GM21381 (cell line): ENCODE data around the gene APBB1.
A peak's percentile ranks its signal among the peaks of the same experiment; 100 is the strongest.

ENCODE experiments used
- ATAC-seq: cut with Tn5 transposase; IDR thresholded peaks from one replicate; pipeline ENCODE4 v1.9.1; 2021; ENCODE audit warnings: mild to moderate bottlenecking, moderate library complexity; ENCODE audit not compliant: unreplicated experiment

APBB1 gene

GRCh38 chr11:6419009-6419631 lies at the start of gene APBB1:
Gene APBB1, minus strand, starts transcription at chr11:6419094. Its CDS starts 7,747 bp downstream, at chr11:6411347.
- no peak for ATAC-seq

GRCh38 chr11:6459099-6459450 lies 40.2 kb upstream of the APBB1 start:
- no peak for ATAC-seq

- ATAC-seq, result no peak
Measured at GRCh38 chr11:6458352-6459098, 39.6 kb upstream of the APBB1 start.

- no peak for ATAC-seq
Measured at GRCh38 chr11:6457581-6458320, 38.9 kb upstream of the APBB1 start.

GRCh38 chr11:6456361-6457073 lies 37.6 kb upstream of the APBB1 start:
- ATAC-seq, result no peak

GRCh38 chr11:6455070-6455469 lies 36.2 kb upstream of the APBB1 start:
- ATAC-seq, result no peak

- ATAC-seq, result no peak
Measured at GRCh38 chr11:6453152-6453551, 34.3 kb upstream of the APBB1 start.

GRCh38 chr11:6452219-6452618 lies 33.3 kb upstream of the APBB1 start:
- no peak for ATAC-seq

- ATAC-seq, result no peak
Measured at GRCh38 chr11:6448574-6448973, 29.7 kb upstream of the APBB1 start.

- peak; percentile 88 for ATAC-seq
Measured at GRCh38 chr11:6443269-6444003, 24.5 kb upstream of the APBB1 start.

GRCh38 chr11:6442441-6442840 lies 23.5 kb upstream of the APBB1 start:
- no peak for ATAC-seq

GRCh38 chr11:6440906-6441358 lies 22.0 kb upstream of the APBB1 start, which contains the start of gene HPX:
Gene HPX, minus strand, starts transcription at chr11:6440987. Its CDS starts 24 bp downstream, at chr11:6440963.
- ATAC-seq, result no peak

- ATAC-seq, result no peak
Measured at GRCh38 chr11:6438979-6439571, 20.2 kb upstream of the APBB1 start.

GRCh38 chr11:6437993-6438392 lies 19.1 kb upstream of the APBB1 start:
- ATAC-seq, result no peak

GRCh38 chr11:6437423-6437822 lies 18.5 kb upstream of the APBB1 start:
- ATAC-seq, result no peak

- no peak for ATAC-seq
Measured at GRCh38 chr11:6433998-6434660, 15.2 kb upstream of the APBB1 start.

- ATAC-seq, result no peak
Measured at GRCh38 chr11:6431861-6432260, 13.0 kb upstream of the APBB1 start.

- no peak for ATAC-seq
Measured at GRCh38 chr11:6427516-6427915, 8.6 kb upstream of the APBB1 start.

GRCh38 chr11:6420677-6421076 lies 1.8 kb upstream of the APBB1 start:
- no peak for ATAC-seq
